Activated CD4-positive, alpha-beta T cell treated with anti-CD3 and anti-CD28 coated beads, Interleukin-2, amount 50 U/mL, for 48 hours (primary cell): Measurements from ENCODE around the gene ROR1.
"Not testable (repeated sequence)": the region's sequence is repeated elsewhere in the genome, so short reads cannot be mapped to it uniquely, and the experiment has no call there.

Experiments used
- DNase-seq, 2 experiments: peaks; one replicate each; pipeline ENCODE4 v3.0.0-alpha.2; 2020

Gene ROR1

GRCh38 chr1:63794939-63795378, 21.1 kb downstream of the ROR1 start:
- no peak for DNase-seq

- no peak for DNase-seq
Measured at GRCh38 chr1:63795455-63795854, 21.6 kb downstream of the ROR1 start.

GRCh38 chr1:63797056-63797726, 23.4 kb downstream of the ROR1 start:
- DNase-seq: no peak

DNA sequence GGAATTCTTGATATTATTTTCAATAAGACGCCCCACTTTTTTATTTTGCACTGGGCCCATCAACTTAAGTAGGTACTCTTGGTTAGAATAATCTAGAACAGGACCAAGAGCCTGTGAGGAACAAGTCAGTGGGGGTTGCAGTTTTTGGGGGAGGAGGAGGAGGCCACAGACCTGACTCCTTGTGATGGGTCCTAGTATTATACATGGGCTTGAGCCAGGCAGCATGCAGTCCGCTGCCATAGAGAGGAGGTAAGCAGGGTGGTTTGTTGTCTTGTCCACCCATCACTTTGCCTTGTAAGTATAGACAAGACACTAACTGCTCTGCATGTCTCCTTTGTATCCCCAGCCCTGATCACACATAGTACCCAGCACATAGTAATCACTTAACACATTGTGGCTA, 24.5 kb downstream of the ROR1 start:
- no peak for DNase-seq

DNA sequence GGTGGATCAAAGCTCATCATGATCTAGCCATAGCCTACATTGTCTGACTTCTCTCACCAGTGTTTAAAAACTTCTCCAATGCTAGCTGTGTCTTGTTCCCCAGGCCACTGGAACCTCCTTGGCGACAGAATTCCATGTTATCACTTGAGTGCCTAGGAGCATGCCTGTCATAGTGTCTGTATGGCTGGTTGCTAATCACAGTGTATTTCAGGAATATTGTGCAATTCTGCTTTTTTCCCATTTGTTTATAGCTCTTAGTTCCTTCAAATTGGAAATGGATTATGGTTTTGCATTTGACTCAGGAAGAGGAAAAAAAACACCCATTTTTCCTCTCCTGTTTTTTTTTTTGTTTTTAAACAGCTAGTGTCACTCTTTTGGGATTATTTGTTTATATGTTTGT, 25.5 kb downstream of the ROR1 start:
- DNase-seq: no peak

DNA sequence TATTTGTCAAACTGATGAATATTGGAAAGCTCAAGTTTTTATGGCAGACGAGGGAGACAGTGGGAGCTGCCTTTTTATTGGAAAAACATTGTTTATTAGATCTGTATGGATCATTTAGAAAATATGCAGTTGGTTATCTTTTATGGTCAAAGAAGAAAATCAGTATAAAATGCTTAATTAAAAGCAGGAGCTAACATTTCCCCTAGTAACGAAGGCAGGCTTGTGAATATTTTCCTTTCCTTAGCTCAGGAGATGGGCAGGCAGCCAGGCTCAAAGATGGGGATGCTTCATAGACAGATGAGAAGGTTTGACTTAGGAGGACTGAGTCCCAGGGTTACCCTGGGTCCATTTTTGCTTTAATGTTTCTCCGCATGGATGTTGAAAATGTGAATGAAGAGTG, 26.0 kb downstream of the ROR1 start:
- DNase-seq: no peak

GRCh38 chr1:63802109-63802508, 28.3 kb downstream of the ROR1 start:
- DNase-seq: no peak

DNA sequence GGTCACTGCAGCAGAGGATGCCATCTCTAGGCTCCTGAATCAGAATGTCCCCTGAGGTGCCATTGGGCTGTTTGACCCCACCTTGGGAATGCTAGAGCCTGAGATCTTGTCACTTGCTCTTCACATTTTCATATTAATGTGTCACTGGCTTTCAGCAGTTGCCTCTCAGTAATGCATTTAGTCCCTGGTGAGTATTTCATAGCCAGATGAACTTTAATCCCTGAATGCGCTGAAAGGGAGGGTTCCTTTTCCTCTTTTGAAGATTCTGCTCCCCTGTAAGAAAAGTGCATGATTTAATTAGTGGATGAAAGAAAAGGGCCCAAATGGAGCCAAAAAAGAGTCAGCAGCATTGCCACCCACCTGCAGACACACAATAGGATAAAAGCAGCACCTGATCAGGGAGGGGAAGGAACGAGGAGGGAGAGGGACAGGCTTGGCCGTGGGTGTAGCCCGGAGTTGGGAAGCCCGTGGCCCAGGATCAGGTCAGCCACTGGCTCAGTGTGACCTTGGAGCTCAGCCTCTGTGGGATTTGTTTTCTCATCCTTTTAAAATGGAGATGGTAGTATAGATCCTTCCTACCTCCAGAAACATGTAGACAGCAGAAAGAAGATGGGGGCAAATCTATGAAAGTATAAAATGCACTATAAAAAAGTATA, 31.1 kb downstream of the ROR1 start:
- no peak for DNase-seq

- no peak for DNase-seq
Measured at GRCh38 chr1:63807046-63807445, 33.2 kb downstream of the ROR1 start.

DNA sequence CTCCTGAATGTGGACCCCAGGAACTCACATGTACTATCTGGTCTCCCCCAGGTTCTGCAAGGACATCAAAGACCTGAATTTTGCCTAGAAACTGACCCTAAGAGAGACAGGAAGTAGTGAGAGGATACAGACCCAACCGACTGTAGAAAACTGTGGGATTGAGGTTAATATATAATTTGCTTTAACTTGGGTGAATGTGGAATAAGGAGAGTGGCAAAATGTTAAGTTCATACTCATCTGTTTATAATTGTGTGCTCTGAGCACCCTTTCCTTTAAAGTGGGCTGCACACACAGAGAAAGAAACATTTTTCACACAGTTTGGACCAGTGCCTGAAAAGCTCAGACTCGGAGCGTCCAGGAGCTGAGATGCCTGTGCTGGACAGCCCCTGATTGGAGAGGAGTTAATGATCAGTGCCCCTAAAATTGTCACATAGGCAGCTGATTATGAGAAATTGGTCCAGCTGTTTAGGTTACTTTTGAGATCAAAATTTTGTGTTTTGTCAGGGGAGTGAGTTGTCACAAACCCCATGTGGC, 37.2 kb downstream of the ROR1 start:
- DNase-seq: no peak

DNA sequence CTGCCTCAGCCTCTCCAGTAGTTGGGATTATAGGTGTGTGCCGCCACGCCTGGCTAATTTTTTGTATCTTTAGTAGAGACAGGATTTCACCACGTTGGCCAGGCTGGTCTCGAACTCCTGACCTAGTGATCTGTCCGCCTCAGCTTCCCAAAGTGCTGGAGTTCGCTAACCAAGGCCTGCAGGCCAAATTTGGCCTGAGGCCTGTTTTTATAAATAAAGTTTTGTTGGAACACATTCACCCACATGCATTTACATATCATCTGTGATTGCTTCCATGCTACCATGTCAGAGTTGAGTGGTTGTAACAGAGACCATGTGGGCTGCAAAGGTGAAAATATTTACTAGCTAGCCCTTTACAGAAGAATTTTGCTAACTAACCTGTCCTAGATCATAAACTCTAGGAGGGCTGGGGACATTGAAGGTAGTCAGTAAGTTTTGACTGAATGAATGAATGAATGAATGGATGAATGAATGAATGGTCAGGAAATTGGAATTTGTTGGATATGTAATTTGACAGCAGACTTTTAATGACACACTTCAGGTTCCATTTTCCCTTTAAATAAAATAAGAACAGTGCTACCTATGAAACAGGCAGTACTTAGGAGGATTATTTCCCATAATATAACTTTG, 38.4 kb downstream of the ROR1 start:
- no peak for DNase-seq

GRCh38 chr1:63813829-63814277, 40.0 kb downstream of the ROR1 start:
- no peak for DNase-seq

DNA sequence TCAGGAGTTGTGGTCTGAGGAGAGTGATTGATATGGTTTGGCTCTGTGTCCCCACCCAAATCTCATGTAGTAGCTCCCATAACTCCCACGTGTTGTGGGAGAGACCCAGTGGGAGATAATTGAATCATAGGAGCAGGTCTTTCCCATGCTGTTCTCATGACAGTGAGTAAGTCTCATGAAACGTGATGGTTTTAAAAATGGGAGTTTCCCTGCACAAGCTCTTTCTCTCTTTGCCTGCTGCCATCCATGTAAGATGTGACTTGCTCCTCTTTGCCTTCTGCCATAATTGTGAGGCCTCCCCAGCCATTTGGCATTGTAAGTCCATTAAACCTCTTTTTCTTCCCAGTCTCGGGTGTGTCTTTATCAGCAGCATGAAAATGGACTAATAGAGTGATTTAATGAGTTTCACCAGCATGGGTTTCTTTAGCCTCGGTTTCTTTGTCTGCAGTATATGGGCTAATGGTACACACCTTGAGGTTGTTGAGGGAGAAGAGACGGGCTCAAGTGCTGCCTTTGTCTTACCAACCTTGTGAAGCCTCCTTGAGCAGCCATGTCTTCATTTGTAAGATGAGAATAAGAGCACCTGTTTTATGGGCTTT, 42.5 kb downstream of the ROR1 start:
- DNase-seq: not testable (repeated sequence)

GRCh38 chr1:63817152-63817667, 43.4 kb downstream of the ROR1 start:
- no peak for DNase-seq

DNA sequence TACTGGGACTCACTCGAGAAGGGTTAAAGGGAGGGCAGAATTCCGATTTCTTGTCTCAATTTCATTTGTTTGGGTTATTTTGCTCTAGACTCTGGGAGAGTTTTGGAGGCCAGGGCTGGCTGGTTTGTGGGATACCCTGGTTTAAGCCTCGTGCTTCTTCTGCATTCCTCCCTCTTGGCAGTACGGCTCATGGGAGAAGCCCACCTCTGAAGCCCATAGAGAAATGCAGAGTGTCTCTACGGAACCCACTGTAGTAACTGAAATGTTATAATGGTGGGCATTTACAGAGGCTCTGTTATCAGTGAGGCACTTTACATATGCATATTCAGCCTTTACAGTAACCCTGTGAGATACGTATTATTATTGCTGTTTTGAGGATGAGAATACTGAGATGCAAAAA, 43.9 kb downstream of the ROR1 start:
- no peak for DNase-seq

GRCh38 chr1:63818567-63819325, 44.9 kb downstream of the ROR1 start:
- DNase-seq: no peak

GRCh38 chr1:63819795-63820194, 46.0 kb downstream of the ROR1 start:
- DNase-seq: no peak

DNA sequence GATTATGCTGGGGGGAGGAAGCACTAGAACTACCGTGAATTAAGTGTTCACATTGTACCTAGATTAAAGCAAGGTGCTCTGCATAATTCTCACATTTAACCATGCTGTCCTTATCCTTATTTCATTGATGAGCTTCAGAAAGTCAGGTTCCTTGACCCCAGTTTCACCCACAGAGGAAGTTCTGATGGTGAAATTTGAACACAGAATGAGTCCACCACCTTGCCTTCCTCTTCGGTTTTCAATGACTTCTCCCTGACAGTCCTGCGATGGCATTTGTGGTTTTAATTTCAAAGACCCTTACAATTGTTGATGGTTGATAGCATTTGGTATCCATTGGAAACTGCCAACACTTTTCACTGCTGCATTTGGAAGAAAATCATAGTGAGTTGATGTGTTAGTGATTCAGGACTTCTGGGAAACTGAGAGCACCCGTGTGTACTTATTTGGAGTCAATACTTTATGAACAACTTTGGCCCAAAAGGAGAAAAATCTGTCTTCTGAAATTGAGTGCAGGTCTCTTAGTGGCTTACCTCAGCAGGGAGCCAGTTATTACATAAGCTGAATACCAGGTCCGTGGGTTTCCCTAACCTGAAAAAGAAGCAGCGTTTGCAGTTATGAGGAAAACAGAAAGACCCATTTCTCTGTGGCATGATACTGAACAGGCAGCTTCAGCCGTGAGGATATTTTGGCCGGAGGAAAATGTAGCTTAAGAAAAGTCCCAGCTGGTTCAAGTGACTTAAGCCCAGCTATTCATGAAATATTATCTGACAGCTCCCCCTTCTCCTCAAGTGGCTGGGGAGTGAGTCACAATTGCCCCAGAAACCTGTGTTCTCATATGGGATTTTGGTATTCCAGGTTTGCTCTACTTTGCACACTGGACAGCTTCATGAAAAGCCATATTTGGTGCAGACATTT, 47.5 kb downstream of the ROR1 start:
- no peak for DNase-seq

GRCh38 chr1:63822540-63822939, 48.7 kb downstream of the ROR1 start:
- no peak for DNase-seq

DNA sequence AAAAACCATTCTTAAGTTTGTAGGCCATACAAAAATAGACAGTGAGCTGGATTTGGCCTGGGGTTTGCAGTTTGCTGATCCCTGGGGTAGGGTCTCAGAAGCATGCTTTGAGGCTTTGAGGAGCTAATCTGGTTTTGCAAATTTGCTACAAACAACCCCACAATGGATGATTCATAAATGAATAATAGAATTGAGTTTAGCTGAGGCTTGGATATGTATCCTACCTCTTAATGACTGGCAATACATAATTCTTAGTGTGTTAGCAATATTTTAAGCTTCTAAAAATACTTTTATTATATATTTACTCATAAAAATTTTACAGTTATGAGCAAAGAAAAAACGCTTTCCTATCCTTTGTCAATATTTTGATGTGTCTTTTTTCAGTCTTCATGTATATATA, 50.6 kb downstream of the ROR1 start:
- no peak for DNase-seq

GRCh38 chr1:63825111-63825510, 51.3 kb downstream of the ROR1 start:
- DNase-seq: no peak
